ENCODE measurements around the gene INSR. TPM values are rescaled to one million over a fixed set of nuclear protein-coding genes. Genes with fewer than 3 reads are reported as not detected.

The INSR gene
- polyA plus RNA-seq, 1 of the 3 experiments (the other 2 are of a cell fraction): 3.6 TPM

- Histone ChIP-seq H3K79me2 (ENCODE audit: insufficient read depth) (no peaks in the 10 kb centered on the region), H3F3A (replicated peaks; ENCODE audit: insufficient read depth) (peaks cover 5% of the 10 kb centered on the region), H3K4me2 (no peak overlapping the region), H3K9me3 (no peaks in the 10 kb centered on the region), H3K4me3 (ENCODE audit: low read depth in 2 of 2, low read length in 1 of 2) (no peak overlapping the region), H3K9me2 (no peaks in the 10 kb centered on the region), H3K4me1 (ENCODE audit: control insufficient read depth in 1 of 2, insufficient read depth in 2 of 2, low read depth in 1 of 2, low read length in 1 of 2) (peaks cover 3% of the 10 kb centered on the region in 2 experiments; a peak in 1 of 4 replicates), H2AFZ (ENCODE audit: low read depth) (no peak overlapping the region), H4K20me1 (ENCODE audit: insufficient read depth) (no peaks in the 10 kb centered on the region), H3K27me3 (ENCODE audit: insufficient read depth) (no peaks in the 10 kb centered on the region), H3K27ac (ENCODE audit: low read depth in 2 of 2, low read length in 1 of 2) (no peak overlapping the region), H3K36me3 (replicated peaks in 1 of 2; ENCODE audit: control insufficient read depth in 1 of 2, insufficient read depth in 2 of 2, low read length in 1 of 2) (no peaks in the 10 kb centered on the region), H3K9ac (no peak overlapping the region)
- 92% methylated on average over 4 of the region's 4 CpGs for WGBS (ENCODE audit: low lambda C conversion rate)
- CTCF ChIA-PET: interaction anchor here (0.6 kb wide), 1 partner anchor 93 kb away, joined by 4 read pairs; the partner anchor contains the start of gene INSR
- no peak for DNase-seq
- POLR2A ChIA-PET: interaction anchor here (1.3 kb wide), 1 partner anchor 93 kb away, joined by 3 read pairs; the partner anchor contains the start of gene INSR
- TF ChIP-seq FOXJ3 (CRISPR knock-in tag; IDR thresholded peaks at IDR 0.05): no peak
These were observed 93.5 kb downstream of the INSR start for GRCh38 chr19:7200736-7201135.

- POLR2A ChIA-PET: interaction anchor here (1.3 to 1.5 kb wide), 2 partner anchors 94 kb away, joined by 3 to 13 read pairs; partner anchors contain the start of gene INSR
- TF ChIP-seq ZBTB33 (IDR thresholded peaks at IDR 0.05; ENCODE audit: borderline replicate concordance, low read depth): no peak
- no peak for TF ChIP-seq MAX (IDR thresholded peaks at IDR 0.05; ENCODE audit: low read depth)
- no peak for TF ChIP-seq CTCF (IDR thresholded peaks at IDR 0.05)
- TF ChIP-seq RFX5 (IDR thresholded peaks at IDR 0.05; ENCODE audit: low read length): no peak
- TF ChIP-seq EP300 (IDR thresholded peaks at IDR 0.05; ENCODE audit: borderline replicate concordance in 1 of 2, low read depth in 1 of 2, low read length in 1 of 2): no peak
- no peak for TF ChIP-seq EZH2phosphoT487 (IDR thresholded peaks at IDR 0.05; ENCODE audit: borderline replicate concordance, low read depth)
- TF ChIP-seq JUND (IDR thresholded peaks at IDR 0.05): no peak
- TF ChIP-seq POLR2AphosphoS5 (IDR thresholded peaks at IDR 0.05; ENCODE audit: low read depth, low read length): no peak
- TF ChIP-seq ELF1 (IDR thresholded peaks at IDR 0.05): no peak
- no peak for TF ChIP-seq REST (IDR thresholded peaks at IDR 0.05; ENCODE audit: low read depth, low read length)
- TF ChIP-seq MXI1 (IDR thresholded peaks at IDR 0.05; ENCODE audit: low read depth, low read length): no peak
- TF ChIP-seq RAD21 (IDR thresholded peaks at IDR 0.05; ENCODE audit: low read length): no peak
- TF ChIP-seq USF2 (IDR thresholded peaks at IDR 0.05; ENCODE audit: borderline replicate concordance, low read depth, low read length): no peak
- TF ChIP-seq FOXJ3 (CRISPR knock-in tag; IDR thresholded peaks at IDR 0.05): no peak
- no peak for TF ChIP-seq TCF12 (IDR thresholded peaks at IDR 0.05)
- TF ChIP-seq FOSL2 (IDR thresholded peaks at IDR 0.05; ENCODE audit: borderline replicate concordance, low read depth): no peak
- TF ChIP-seq RXRA (IDR thresholded peaks at IDR 0.05; ENCODE audit: borderline replicate concordance, low read depth): no peak
These were observed 94.3 kb downstream of the INSR start for GRCh38 chr19:7199613-7200533.

More at GRCh38 chr19:7199613-7200533, 94.3 kb downstream of the INSR start:
- DNase-seq: no peak
- no peaks in the 10 kb centered on the region for H3K27me3 ChIP-seq (ENCODE audit: insufficient read depth)
- CTCF ChIA-PET: no interaction called here
- H3K9ac ChIP-seq: no peak overlapping the region
- 87% methylated on average over 14 of the region's 14 CpGs for WGBS (ENCODE audit: low lambda C conversion rate)
- no peaks in the 10 kb centered on the region for H3K9me3 ChIP-seq
- no peak overlapping the region for H3K4me3 ChIP-seq (ENCODE audit: low read depth in 2 of 2, low read length in 1 of 2)
- H3K4me1 ChIP-seq (ENCODE audit: control insufficient read depth in 1 of 2, insufficient read depth in 2 of 2, low read depth in 1 of 2, low read length in 1 of 2): peaks cover 3% of the 10 kb centered on the region in 2 experiments; a peak in 1 of 4 replicates
- no peaks in the 10 kb centered on the region for H3K36me3 ChIP-seq (replicated peaks in 1 of 2; ENCODE audit: control insufficient read depth in 1 of 2, insufficient read depth in 2 of 2, low read length in 1 of 2)
- H3K9me2 ChIP-seq: no peaks in the 10 kb centered on the region
- no peak overlapping the region for H2AFZ ChIP-seq (ENCODE audit: low read depth)
- H3K79me2 ChIP-seq (ENCODE audit: insufficient read depth): no peaks in the 10 kb centered on the region
- peaks cover 5% of the 10 kb centered on the region for H3F3A ChIP-seq (replicated peaks; ENCODE audit: insufficient read depth)
- H3K4me2 ChIP-seq: no peak overlapping the region
- H3K27ac ChIP-seq (ENCODE audit: low read depth in 2 of 2, low read length in 1 of 2): no peak overlapping the region
- H4K20me1 ChIP-seq (ENCODE audit: insufficient read depth): no peaks in the 10 kb centered on the region
